GM18505 (cell line): ENCODE measurements around the gene NUP107.
A peak's percentile ranks its signal among the peaks of the same experiment; 100 is the strongest.
"Not testable (repeated sequence)": the region's sequence is repeated elsewhere in the genome, so short reads cannot be mapped to it uniquely, and the experiment has no call there.

ENCODE experiments used
- ATAC-seq: cut with Tn5 transposase; IDR thresholded peaks from one replicate; pipeline ENCODE4 v1.9.1; 2021; ENCODE audit not compliant: unreplicated experiment
- POLR2A ChIP-seq: IDR thresholded peaks from 4 replicates; pipeline ENCODE4 v1.6.1; 2011; ENCODE audit warnings: borderline replicate concordance; ENCODE audit not compliant: insufficient read depth, insufficient read length; ENCODE audit errors: extremely low read depth

NUP107 gene

GRCh38 chr12:68686595-68687521, at the start of gene NUP107:
TSS of gene NUP107 (plus strand) at chr12:68686978. CDS start at chr12:68687066, 88 bp downstream.
- TF ChIP-seq POLR2A: peak; percentile 92
- peak; percentile 97 for ATAC-seq

- ATAC-seq: not testable (repeated sequence)
Measured at GRCh38 chr12:68637439-68637838, 49.3 kb upstream of the NUP107 start.

- TF ChIP-seq POLR2A: no peak
- no peak for ATAC-seq
Measured at GRCh38 chr12:68638171-68638570, 48.6 kb upstream of the NUP107 start.

- ATAC-seq: no peak
- TF ChIP-seq POLR2A: no peak
Measured at GRCh38 chr12:68638721-68639395, 47.9 kb upstream of the NUP107 start.

GRCh38 chr12:68639396-68639767, 47.4 kb upstream of the NUP107 start:
- no peak for ATAC-seq
- no peak for TF ChIP-seq POLR2A

GRCh38 chr12:68641138-68641537, 45.6 kb upstream of the NUP107 start:
- no peak for TF ChIP-seq POLR2A
- peak; percentile 81 for ATAC-seq

- TF ChIP-seq POLR2A: no peak
- ATAC-seq: no peak
Measured at GRCh38 chr12:68646484-68646883, 40.3 kb upstream of the NUP107 start.

- ATAC-seq: no peak
Measured at GRCh38 chr12:68647507-68647906, 39.3 kb upstream of the NUP107 start.

GRCh38 chr12:68648179-68648578, 38.6 kb upstream of the NUP107 start:
- no peak for TF ChIP-seq POLR2A
- no peak for ATAC-seq

More at GRCh38 chr12:68647507-68647906, 39.3 kb upstream of the NUP107 start:
- TF ChIP-seq POLR2A: no peak

GRCh38 chr12:68665016-68665569, 21.7 kb upstream of the NUP107 start:
- TF ChIP-seq POLR2A: no peak

GRCh38 chr12:68667291-68667690, 19.5 kb upstream of the NUP107 start:
- no peak for ATAC-seq
- no peak for TF ChIP-seq POLR2A

More at GRCh38 chr12:68665016-68665569, 21.7 kb upstream of the NUP107 start:
- no peak for ATAC-seq

- ATAC-seq: no peak
- no peak for TF ChIP-seq POLR2A
Measured at GRCh38 chr12:68667896-68668295, 18.9 kb upstream of the NUP107 start.

GRCh38 chr12:68671179-68671578, 15.6 kb upstream of the NUP107 start:
- no peak for TF ChIP-seq POLR2A
- no peak for ATAC-seq

- TF ChIP-seq POLR2A: no peak
- ATAC-seq: no peak
Measured at GRCh38 chr12:68673788-68674187, 13.0 kb upstream of the NUP107 start.

- ATAC-seq: no peak
- no peak for TF ChIP-seq POLR2A
Measured at GRCh38 chr12:68674376-68674775, 12.4 kb upstream of the NUP107 start.
